PC-3 (cell line): ENCODE data around the gene LAD1.

Experiments
- CTCF ChIP-seq: fragments of 300-600 bp; sonication (generic); conservative IDR thresholded peaks from 2 replicates; pipeline ENCODE4 v1.5.1; 2017; ENCODE audit warnings: antibody characterized with exemption, low read depth, mild to moderate bottlenecking, low read length
- EZH2 ChIP-seq: fragments of 300-600 bp; sonication (generic); IDR thresholded peaks from one replicate; pipeline ENCODE4 v1.6.1; 2017; ENCODE audit warnings: antibody characterized with exemption, mild to moderate bottlenecking, low read length; ENCODE audit not compliant: unreplicated experiment

GRCh38 chr1:201359873-201360210 is 39.3 kb downstream of the LAD1 start:
- no peak for TF ChIP-seq CTCF
- no peak for TF ChIP-seq EZH2
